ENCODE results near the gene WDR64. TPM values are rescaled to one million over a fixed set of nuclear protein-coding genes. Genes with fewer than 3 reads are reported as not detected.

WDR64 gene
- total RNA-seq, 1 donor from 2014 or later, result not detected

DNA sequence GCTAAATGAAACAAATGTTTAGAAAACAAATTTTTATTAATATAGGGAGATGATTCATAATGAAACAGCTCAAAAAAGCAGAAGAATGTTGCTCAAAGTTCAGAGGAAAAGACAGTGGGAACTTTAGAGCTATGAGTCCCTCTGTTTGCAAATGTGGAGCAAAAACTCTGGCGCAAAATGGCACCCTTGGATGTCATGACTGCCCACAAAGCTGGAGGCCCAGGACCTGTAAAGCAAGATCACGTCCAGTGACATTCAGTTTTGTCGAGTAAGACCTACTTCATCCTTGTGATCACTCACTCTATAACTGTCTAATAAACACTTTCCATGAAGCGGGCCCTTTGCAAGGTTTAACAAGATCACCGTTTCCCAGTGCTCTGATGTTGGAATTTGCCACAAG is 186.8 kb downstream of the WDR64 start:
- no peak for DNase-seq (ENCODE audit: extremely low spot score in 2 of 2)
- intact Hi-C loops (cut with DNase I), result no loop called here
- TF ChIP-seq POLR2A (IDR thresholded peaks at IDR 0.05), result no peak
- TF ChIP-seq, protein P1, sequence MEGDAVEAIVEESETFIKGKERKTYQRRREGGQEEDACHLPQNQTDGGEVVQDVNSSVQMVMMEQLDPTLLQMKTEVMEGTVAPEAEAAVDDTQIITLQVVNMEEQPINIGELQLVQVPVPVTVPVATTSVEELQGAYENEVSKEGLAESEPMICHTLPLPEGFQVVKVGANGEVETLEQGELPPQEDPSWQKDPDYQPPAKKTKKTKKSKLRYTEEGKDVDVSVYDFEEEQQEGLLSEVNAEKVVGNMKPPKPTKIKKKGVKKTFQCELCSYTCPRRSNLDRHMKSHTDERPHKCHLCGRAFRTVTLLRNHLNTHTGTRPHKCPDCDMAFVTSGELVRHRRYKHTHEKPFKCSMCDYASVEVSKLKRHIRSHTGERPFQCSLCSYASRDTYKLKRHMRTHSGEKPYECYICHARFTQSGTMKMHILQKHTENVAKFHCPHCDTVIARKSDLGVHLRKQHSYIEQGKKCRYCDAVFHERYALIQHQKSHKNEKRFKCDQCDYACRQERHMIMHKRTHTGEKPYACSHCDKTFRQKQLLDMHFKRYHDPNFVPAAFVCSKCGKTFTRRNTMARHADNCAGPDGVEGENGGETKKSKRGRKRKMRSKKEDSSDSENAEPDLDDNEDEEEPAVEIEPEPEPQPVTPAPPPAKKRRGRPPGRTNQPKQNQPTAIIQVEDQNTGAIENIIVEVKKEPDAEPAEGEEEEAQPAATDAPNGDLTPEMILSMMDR (IDR thresholded peaks at IDR 0.05), result no peak
- no peak for TF ChIP-seq POLR2AphosphoS5 (IDR thresholded peaks at IDR 0.05; ENCODE audit: insufficient read depth in 1 of 2, low read depth in 1 of 2)
- Histone ChIP-seq H3K27me3 (no peaks in the 10 kb centered on the region), H3K4me3 (no peak overlapping the region), H3K9me3 (no peaks in the 10 kb centered on the region), H3K36me3 (no peaks in the 10 kb centered on the region), H3K4me1 (no peaks in the 10 kb centered on the region), H3K27ac (no peak overlapping the region)

DNA sequence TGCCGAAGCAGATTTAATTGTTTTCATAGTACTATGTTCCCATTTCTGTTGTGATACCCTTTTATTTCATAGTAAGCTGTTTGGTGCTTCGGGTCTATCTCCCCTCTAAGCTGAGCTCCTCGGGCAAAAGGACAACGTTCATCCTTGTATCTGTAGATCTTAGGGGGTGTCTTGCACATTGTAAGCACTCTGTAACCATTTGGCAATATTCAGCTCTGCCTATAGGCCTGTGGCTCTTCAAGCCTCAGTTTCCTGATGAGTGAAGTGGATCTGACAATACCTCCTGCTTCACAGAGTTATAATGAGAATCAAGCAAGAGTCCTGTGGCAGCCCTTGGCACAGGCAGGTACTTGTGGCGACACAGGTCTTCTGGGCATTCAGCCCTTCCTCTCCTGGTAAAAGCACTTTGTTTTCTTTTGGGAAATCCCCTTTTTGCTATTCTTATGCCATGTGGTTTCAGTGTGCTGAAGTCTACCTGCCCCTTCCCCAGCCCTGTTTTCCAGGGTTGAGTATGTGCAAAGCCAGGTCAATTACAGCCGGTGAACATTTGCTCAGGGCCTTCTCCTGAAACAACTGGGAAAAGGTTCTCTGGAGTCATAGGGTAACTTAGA is 187.4 kb downstream of the WDR64 start:
- Histone ChIP-seq H3K27me3 (no peaks in the 10 kb centered on the region), H3K4me3 (no peak overlapping the region), H3K9me3 (no peaks in the 10 kb centered on the region), H3K4me1 (no peaks in the 10 kb centered on the region), H3K27ac (no peak overlapping the region), H3K36me3 (no peaks in the 10 kb centered on the region)
- intact Hi-C loops (cut with DNase I), result no loop called here
- TF ChIP-seq POLR2A (IDR thresholded peaks at IDR 0.05), result no peak
- TF ChIP-seq POLR2AphosphoS5 (IDR thresholded peaks at IDR 0.05; ENCODE audit: insufficient read depth in 1 of 2, low read depth in 1 of 2), result no peak
- TF ChIP-seq, protein P1 (IDR thresholded peaks at IDR 0.05), result no peak
- DNase-seq (ENCODE audit: extremely low spot score in 2 of 2), result no peak

DNA sequence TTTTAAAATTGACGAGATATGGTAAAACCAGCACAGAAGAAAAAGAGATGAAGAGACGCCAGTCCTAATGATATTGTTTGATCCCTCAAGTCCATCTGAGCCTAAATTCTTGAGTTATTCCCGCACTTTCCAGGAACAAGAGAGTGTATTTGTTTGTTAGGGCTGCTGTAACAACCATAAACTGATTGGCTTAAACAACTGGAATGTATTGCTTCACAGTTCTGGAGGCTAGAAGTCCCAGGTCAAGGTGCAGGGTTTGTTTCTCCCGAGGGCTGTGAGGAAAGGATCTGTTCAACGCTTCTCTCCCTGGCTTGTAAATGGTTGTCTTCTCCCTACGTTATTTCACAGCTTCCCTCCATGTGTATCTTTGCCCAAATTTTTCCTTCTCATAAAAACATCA is 188.1 kb downstream of the WDR64 start:
- Histone ChIP-seq H3K27ac (no peak overlapping the region), H3K9me3 (no peaks in the 10 kb centered on the region), H3K4me1 (no peaks in the 10 kb centered on the region), H3K27me3 (no peaks in the 10 kb centered on the region), H3K4me3 (no peak overlapping the region), H3K36me3 (no peaks in the 10 kb centered on the region)
- intact Hi-C loops (cut with DNase I), result loop anchor here (10.0 kb wide), 1 partner anchor 225 kb away; no protein-coding TSS in a partner anchor
- TF ChIP-seq, protein P1 (IDR thresholded peaks at IDR 0.05), result no peak
- TF ChIP-seq POLR2A (IDR thresholded peaks at IDR 0.05) (no peak), POLR2AphosphoS5 (IDR thresholded peaks at IDR 0.05; ENCODE audit: insufficient read depth in 1 of 2, low read depth in 1 of 2) (no peak)
- no peak for DNase-seq (ENCODE audit: extremely low spot score in 2 of 2)

DNA sequence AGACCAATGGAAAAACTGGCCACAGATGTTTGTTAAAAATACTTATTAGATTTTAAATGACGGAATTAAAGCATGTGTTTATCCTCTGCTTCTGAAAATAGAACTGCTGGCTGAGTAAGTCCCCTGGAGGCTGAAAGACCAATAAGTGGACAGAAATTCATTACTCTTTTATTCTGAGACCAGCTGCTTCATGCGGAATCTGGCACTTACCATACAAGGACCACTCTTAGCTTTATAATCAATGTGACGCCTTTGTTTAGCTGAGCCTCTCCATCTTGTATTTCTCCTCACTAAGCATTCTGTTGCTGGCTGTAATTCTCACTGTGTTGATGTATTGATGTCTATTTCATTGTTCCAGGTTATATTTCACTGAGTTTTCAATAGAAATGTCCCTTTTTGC is 189.6 kb downstream of the WDR64 start:
- Histone ChIP-seq H3K4me3 (no peak overlapping the region), H3K9me3 (no peaks in the 10 kb centered on the region), H3K27ac (no peak overlapping the region), H3K27me3 (no peaks in the 10 kb centered on the region), H3K36me3 (no peaks in the 10 kb centered on the region), H3K4me1 (no peaks in the 10 kb centered on the region)
- intact Hi-C loops (cut with DNase I), result loop anchor here (10.0 kb wide), 1 partner anchor 227 kb away; no protein-coding TSS in a partner anchor
- TF ChIP-seq POLR2A (IDR thresholded peaks at IDR 0.05), result no peak
- no peak for TF ChIP-seq POLR2AphosphoS5 (IDR thresholded peaks at IDR 0.05; ENCODE audit: insufficient read depth in 1 of 2, low read depth in 1 of 2)
- TF ChIP-seq, protein P1 (IDR thresholded peaks at IDR 0.05), result no peak
- DNase-seq (ENCODE audit: extremely low spot score in 2 of 2), result no peak

DNA sequence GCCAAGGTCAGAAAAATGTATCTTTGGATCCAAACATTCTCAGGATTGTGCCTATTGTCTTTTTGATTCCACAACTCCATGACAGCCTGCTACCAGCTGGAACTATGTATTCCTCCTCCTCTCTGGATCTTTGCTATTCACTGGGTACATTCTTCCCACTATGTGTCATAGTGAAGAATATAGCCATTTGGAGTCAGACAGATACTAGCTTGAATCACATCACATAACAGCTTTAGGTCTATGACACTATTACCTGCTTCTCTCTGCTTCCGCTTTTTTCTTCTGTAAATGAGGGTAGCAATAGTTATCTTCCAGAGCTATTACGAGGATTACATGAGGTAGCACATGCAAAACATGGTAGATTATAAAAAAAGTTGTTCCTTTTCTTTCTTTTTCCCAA is 190.5 kb downstream of the WDR64 start:
- no peak overlapping the region for H3K27ac ChIP-seq
- peaks cover 6% of the 10 kb centered on the region for H3K4me1 ChIP-seq
- H3K9me3 ChIP-seq, result no peaks in the 10 kb centered on the region
- no peak overlapping the region for H3K4me3 ChIP-seq
- no peak for DNase-seq (ENCODE audit: extremely low spot score in 2 of 2)
- intact Hi-C loops (cut with DNase I), result loop anchor here (10.0 kb wide), 1 partner anchor 228 kb away; no protein-coding TSS in a partner anchor
- no peaks in the 10 kb centered on the region for H3K27me3 ChIP-seq
- no peaks in the 10 kb centered on the region for H3K36me3 ChIP-seq
- TF ChIP-seq, protein P1 (IDR thresholded peaks at IDR 0.05), result no peak
- TF ChIP-seq POLR2A (IDR thresholded peaks at IDR 0.05), result no peak
- no peak for TF ChIP-seq POLR2AphosphoS5 (IDR thresholded peaks at IDR 0.05; ENCODE audit: insufficient read depth in 1 of 2, low read depth in 1 of 2)
